ENCODE results near the gene TDRD7.

The TDRD7 gene

DNA sequence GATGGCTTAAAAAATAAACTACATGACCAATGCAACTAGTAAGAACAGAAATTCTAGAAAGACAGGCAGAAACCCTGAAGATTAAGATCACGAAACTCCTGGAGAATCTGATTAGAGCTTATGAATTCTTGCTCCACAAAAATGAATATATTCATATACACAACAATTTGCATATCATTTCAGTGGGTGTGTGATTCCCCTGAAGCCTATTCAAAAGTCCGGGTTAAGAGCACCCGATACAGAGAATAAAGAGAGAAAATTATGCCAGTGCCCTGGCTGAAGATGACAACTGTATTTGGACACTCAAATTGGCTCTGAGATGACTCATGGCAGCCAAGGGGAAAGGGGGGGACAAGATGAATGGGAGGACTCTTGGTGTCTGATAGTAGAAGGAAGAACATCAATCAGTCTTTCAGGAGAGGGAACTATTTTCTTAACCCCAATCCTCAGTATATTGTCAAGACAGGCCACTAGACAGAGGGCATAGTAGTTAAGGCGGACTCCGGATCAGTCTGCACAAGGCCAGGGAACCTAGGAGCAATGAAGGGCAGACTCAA is 95.6 kb downstream of the TDRD7 start:
- FAIRE-seq: no peak

DNA sequence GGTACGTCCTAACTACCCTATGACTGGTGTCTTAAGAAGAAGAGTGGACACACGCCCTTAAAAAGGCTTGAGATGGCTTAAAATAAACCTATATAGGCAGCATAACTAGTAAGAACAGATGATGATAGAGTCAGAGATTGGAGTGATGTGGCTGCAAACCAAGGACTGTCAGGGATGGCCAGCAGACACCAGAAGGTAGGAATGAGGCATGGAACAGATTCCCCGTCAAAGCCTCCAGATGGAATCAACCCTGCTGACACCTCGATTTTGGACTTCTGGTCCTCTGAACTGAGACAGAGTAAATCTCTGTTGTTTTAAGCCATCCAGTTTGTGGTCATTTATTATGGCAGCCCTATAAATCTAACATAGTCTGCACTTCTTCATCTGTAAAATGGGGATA is 97.0 kb downstream of the TDRD7 start:
- FAIRE-seq: no peak

DNA sequence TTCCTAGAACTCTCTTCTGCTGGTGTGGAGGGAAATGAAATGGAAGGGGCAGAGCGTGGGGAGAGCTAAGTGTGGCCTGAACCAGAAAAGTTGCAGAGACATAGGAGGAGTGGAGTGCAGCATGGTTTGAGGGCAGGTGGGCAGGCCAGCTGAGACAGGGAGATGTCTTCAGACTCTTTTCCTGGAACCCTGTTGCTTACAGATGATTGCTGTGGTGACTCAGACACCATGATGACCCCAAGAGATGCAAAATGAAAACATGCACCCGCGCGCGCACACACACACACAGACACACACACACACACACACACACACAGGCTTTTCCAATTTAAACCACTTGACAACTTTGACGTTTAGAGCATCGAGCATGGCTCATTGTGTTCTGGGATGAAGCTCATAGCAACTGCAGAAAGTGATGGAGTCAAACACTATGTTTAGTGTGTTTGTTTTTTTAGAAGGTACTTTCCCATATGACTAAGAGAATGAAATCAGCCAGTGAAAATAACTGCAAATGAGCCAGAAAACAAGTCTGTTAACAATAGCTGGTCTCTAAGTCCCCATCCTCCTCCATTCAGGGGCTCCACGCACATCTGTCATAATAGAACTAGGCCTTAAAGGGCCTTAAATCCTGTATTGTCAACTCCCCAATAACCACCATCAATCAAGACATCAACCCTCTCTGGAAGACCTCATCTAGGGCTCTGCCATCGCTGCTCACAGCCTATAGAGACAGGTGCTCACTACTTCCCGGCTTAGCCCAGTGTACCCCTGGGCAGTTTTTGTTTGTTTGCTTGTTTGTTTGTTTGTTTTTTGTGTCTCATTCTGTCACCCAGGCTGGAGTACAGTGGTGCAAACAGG is 99.1 kb downstream of the TDRD7 start:
- no peak for FAIRE-seq

DNA sequence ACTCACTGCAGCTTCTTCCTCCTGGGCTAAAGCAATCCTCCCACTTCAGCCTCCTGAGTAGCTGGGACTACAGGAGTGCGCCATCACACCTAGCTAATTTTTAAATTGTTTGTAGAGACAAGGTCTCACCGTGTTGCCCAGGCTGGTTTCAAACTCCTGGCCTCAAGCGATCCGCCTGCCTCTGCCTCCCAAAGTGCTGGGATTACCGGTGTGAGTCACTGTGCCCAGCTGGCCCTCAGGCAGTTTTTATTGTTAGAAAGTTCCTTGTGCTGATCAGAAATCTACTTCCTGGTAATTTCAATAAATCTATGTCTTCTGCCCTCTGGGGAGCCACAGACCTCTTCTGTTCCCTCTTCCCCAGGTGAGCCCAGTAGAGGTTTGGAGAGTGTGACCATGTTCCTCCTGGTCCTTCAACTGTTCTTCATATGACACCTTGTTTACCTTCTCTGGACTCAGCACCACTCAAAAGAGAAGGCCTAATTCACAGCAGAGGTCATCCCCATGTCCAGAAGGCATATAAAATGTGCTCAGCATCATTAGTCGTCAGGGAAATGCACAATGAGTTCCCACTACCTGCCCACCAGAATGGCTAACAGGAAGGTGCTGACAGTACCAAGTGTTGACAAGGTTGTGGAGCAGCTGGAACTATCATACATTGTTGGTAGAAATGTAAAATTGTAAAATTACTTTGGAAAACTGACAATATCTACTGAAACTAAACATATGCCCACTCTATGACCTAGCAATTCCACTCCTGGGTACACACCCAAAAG is 99.9 kb downstream of the TDRD7 start:
- no peak for FAIRE-seq

DNA sequence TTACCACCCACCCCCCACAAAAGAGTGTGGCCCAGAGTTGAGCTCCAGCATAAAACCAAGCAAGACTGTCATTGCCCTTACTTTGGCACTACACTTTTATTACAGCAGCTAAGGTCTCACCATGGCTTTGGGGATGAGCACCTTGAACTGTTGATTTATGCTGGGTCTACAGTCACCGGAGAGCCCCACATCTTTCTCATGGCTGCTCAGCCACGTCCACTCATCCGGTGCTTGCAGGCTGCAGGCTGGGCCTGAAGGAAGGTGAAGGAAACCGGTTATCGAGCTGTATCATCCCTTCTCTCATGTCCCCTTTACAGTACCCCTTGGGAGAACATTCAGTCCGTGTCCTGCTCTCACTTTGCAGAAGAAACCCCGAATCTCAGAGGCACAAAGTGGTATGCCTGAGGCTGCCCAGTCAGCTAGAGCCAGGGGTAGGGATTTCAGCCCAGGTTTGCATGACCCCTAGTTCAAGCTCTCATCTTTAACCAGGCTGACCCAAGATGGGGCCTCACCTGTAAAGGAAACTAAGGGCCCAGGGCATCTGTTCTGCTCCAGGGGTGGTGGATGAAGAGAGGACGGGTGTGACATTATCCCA is 101.2 kb downstream of the TDRD7 start:
- FAIRE-seq: no peak

DNA sequence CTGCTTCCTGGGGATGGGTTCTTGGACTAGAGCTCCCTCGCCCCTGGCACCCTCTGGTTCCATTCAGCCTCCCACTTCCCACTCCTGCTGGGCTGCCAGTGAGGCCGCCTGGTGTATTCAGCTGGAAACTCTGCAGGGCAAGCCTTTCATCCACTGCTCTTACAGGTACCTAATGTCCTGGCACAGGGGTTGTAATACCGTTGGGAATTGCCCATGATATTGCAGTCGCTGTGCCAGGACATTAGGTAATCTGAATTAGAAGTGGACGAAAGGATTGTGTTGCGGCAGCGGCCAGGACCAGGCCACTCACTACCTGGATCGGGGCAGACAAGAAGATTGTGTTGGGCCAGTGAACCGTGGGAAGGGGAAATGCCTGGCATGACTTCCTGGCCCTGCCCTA is 102.6 kb downstream of the TDRD7 start:
- FAIRE-seq: no peak

DNA sequence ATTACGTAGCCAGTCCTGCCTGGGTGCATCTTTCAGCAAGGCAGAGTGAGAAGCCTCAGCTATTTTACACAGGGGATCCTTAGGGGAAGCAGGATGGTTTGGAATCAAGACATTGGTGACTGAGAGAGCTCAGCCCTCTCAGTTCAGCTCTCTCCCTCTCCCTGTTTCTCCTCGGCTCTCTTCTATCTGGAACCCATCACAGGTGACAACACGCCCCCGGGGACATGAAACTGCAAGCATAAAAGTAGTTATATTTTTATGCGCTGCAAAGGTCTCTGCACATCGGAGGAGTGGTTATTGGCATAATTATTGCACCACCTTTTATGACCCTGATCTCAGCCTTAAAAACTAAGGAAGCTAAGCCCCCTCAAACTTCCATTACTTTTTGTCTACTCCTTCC is 103.8 kb downstream of the TDRD7 start:
- FAIRE-seq: no peak

DNA sequence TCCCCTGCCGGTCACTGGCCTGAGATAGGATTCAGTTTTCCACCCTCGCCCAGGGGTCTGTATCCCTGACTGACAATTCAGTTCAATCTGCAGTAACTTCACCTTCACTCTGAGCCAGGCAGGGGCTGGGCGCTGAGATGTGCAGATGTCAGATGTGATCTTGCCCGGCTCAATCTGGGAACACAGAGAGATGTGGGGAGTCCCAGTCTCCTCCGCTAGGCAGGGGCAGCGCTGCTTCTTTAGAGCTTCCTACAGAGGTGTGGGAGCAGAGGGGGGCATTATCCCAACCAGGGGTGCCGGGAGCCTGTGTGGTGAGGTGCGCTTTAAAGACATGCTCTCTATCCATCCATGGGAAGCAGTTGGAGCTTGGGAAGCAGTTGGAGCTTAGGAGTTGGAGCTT is 104.2 kb downstream of the TDRD7 start:
- FAIRE-seq: no peak

DNA sequence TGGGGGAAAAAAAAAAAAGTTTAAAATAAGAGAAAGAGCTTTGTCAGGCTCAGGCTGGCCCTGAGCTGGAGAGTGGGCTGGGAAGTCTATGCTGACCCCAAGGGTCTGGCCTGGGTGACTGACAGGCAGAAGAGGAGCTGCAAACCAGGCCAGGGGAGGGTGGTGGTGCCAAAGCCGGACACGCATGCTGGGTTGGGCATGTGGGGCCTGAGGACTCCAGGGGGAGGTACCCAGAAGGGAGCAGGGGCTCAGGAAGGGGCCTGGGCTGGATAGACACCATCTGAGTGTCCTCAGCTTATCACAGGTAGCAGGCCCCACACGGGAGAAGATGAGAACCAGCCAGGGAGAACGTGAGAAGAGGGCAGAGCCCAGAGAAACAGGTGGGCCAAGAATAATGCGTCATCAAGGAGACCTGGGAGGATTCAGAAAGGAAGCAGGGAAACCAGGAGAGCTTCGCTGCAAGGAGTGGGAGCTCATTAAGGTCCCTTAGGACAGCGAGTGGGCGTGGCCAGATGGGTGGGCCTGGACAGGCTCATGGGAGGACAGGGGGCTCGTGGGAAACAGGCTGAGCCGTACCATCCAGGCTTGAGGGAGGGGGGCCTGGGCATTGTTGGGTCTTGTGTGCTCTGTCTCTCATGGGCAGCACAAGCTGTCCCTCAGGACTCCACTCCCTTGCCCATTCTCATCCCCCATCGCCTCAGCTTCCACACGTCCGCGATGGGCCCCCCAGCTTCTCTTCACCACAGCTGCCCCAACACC is 105.6 kb downstream of the TDRD7 start:
- FAIRE-seq: no peak

DNA sequence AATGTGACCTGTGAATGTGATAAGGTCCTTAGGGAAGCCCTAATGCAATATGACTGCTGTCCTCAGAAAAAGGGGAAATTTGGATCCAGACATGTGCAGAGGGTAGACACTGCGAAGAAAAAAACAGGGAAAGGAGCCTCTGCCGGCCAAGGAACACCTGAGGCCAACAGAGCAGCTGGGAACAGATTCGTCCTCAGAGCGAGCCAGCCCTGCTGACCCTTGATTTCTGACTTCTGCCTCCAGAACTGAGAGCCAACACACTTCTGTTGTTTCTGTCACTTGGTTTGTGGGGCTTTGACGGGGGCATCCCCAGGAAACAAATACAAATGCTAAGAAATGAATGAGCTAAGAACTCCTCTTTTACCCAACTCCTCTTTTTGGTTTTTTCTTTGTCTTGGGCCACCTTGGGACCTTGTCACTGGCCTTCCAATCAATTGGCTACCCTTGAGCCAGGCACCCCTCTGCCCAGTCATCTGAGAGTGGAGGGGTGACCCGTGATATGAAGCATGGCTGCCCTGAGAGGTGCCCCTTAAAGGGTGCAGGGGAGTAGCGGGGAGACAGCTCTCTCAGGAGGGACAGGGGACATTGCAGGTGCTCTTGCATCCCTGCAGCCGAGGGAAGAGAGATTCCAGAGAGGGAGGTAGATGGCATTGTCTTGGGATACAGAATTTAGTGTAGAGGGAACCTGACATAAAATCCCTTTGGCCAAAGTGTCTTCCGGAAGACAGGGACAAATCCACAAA is 106.4 kb downstream of the TDRD7 start:
- FAIRE-seq: no peak

DNA sequence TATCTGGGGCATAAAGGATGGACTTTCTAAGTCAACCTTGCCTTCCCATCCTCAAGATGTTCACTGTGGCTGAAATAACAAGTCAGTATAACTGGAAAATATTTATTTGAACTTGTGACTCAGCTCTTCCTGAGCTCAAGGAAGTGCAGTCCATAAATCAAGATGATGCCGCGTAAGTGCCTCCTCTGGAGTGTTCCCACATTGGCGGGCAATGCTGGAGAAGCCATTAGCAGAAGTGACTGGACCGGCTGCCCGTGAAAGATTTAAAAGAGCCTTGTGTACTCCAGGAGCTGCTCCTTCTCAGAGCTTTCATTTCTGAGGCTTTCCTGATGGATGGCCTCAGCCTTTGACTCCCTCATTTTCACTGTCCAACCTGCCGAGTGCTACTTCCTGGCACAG is 107.0 kb downstream of the TDRD7 start:
- FAIRE-seq: no peak

DNA sequence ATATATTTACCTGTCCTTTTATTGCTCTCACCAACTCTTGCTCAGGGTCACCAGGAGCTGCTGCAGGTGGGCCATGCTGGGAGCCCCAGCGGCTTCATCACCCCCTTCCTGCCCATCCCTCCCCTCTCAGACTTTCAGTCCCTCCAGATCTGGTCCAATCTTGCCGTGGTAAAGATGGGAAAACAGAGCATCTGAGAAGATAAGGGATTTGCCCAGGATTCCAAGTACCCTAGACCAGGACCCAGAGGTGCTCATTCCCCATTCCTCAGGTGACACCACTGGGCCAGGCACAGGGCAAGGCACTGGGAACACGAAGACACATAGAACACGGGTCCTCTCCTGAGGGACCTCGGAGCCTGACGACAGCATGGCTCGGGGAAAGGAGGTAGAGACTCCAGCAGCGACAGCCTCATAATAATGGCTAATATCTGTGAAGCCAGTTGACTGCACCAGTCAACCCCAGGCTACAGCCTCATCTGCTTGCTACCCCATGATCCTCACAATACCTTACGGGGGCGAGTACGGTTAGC is 107.6 kb downstream of the TDRD7 start:
- FAIRE-seq: no peak

DNA sequence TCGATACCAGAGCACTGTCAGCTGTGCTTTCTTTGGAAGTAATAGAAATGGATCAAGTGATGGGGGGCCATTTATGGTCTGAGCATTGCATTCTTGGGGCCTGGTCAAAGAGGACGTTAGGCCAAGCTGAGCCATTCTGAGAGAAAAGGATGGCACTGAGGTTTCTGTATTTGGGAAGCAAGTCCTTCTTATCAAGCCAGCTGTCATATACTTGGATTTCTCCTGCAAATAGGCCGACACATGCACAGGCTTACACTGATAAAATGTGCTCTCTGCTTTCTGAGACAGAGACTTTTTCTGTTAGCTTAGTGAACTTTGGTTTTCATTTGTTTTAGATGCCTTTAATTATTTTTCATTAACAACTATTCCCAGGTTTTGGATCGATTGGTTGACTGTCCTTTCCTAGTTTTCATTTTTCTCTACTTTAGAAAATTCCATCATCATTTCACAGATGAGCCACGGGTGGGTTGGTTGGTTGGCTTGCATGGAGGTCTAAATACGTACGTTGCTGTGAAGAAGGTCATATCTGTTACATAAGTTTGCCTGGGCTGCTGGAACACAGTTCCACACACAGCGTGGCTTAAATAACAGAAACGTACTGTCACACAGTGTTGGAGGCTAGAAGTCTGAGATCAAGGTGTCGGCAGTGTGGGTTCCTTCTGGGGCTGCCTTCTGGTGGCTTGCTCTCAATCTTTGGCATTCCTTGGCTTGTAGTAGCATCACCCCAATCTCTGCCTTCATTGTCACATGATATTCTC is 109.9 kb downstream of the TDRD7 start:
- FAIRE-seq: no peak

DNA sequence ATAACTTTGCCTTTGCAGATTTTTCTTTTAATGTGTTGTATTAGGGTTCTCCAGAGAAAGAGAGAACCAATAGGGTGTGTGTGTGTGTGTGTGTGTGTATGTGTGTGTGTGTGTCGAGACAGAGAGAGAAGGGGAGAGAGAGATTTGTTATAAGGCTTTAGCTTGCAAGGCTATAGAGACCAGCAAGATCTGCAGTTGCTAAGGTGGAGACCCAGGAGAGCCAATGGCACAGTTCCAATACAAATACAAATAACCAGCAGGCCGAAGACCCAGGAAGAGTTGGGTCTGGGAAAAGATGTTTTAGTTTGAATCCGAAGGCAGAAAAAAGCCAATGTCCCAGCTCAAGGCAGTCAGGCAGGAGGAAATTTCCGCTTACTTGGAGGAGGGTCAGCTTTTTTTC is 112.5 kb downstream of the TDRD7 start:
- FAIRE-seq: no peak

DNA sequence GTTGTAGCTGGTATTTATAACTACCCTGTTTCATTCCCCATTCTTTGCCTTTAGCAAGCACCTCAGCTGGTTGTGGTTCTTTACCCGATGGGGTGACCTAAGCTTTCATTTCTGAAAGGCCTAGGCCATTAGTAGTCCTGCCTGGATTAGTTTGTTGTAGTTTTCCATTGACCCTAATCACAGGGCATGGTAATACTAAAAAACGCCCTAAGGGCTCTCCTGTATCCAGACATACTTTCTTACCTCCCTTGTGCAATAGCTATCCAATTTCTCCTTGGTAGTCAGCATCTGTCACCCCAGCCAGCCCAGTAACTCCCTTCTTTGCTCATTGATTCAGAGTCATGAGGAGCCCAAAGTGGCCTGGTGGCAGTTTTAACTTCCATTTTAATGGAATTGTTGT is 113.6 kb downstream of the TDRD7 start:
- no peak for FAIRE-seq

DNA sequence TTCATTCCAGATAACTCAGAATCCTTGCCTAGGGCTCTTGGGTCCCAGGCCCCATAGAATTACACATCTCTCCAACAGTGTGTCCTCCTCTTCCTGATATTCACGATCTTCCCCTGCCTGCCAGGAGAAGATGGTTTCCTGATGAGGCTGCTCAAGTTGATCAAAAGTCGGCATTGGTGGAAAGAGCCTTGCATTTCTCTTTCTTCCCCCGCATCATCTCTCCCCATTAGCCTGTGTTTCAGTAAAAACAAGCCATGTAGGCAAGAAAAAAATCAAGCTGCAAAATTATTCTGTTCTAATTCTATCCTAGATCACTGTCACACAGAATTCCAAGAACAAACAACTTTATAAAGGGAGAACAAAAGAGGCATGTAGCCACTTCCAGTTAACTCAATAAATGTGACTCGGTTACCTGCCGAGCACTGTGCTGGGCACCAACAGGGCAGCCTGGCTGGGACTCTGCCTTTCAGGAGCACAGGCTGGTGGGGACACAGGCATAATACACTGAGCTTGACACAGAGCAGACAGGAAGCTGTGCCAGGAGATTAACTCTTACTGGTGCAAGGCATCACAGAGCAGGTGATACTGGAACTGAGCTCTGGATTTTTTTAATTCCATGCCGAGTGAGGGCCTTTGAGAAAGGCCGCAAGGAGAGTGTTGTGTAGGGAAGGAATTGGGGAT is 115.1 kb downstream of the TDRD7 start:
- no peak for FAIRE-seq

DNA sequence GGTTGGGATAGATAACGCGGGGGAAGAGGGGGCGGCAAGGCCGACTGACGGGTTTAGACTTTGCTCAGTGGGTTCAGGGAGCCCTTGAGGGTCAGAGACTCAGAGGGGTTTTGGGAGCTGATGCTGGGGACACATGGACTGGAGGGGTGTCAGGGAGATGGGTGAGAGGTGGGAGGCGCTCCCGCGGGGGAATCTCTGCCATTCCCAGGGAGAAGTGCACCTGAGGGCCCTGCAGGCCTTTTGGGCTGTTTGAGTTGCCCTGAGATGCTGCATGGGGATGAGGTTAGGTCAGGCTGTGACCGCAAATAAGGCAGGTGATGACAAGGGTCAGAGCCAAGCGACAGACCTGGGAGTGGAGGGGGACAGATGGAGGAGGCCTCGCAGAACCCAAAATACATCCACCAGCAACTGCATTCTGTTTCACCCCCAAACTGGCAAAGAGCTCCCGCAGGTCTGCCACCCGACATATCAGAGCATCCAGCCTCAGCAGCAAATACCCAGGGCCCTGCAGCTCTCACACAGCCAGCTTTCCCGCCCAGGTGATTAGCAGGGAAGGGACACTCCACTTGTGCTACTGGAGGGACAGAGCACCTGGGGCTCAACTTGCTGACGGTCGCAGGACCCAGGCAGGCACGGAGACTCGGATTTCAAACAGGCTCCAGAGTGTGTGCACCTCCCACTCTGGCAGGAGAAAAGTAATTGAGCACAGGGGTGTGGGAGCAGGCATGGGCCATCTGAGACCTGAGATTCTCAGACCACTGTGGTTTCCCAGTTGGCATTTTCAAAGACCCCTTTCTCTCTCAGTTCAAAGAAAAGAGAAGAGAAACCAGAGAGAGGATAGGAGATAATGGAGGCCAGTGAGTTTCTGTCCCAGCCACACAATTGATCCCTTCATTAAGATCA is 116.0 kb downstream of the TDRD7 start:
- no peak for FAIRE-seq

DNA sequence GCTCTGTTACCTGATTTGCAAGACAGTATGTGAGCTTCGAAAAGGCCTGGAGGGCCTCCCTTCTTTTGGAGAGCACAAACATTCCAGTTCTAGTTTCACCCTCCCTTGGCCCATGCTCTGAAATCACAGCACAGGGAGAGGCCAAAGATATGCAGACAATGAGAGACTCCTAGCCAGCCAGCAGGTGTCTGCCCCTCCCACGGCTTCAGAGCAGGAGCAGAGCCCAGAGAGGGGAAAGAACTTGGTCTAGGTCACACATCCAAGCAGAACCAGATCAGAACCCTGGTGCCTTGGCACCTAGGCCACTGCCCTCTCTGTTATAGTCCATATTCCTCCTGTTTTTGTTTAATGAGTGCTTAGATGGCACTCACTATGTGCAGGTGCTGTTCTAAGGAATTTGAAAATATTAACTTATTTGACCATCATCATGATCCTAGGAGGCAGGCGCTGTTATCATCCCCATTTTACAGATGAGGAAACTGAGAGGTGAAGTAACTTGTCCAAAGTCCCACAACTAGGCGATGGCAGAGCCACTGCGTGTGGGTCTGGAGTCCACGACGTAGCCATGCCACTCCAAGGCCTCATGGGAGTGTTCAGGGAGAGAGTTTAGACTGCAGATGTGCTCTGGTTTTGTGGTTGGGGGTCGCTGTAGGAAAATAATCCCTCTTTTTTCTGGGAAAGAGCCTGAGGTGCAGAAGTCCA is 116.8 kb downstream of the TDRD7 start:
- no peak for FAIRE-seq

All from G401.6 (cell line).